PFSK-1 (cell line): ENCODE data around the gene TSPAN13.

Experiments used
- FOXP2 ChIP-seq: optimal IDR thresholded peaks from 2 replicates; pipeline ENCODE3; 2011; ENCODE audit warnings: borderline replicate concordance, control low read depth, inconsistent platforms; ENCODE audit not compliant: insufficient read depth; ENCODE audit errors: extremely low read length, extremely low read depth
- POLR2AphosphoS5 ChIP-seq: IDR thresholded peaks from 2 replicates; pipeline ENCODE4 v1.6.1; 2012; ENCODE audit warnings: low read depth, mild to moderate bottlenecking, control low read depth, low read length, moderate library complexity
- REST ChIP-seq, 2 experiments: IDR thresholded peaks; 2 replicates each; pipeline versions ENCODE4 v1.6.1 to v1.8.0; 2011 to 2012; ENCODE audit warnings: low read depth in 2 of 2, low read length in 2 of 2, control low read depth in 1 of 2, inconsistent platforms in 1 of 2, mild to moderate bottlenecking in 1 of 2, moderate library complexity in 1 of 2; ENCODE audit not compliant: insufficient read depth in 1 of 2
- SIN3A ChIP-seq: IDR thresholded peaks from 2 replicates; pipeline ENCODE4 v1.6.1; 2012; ENCODE audit warnings: mild to moderate bottlenecking, low read length, moderate library complexity, borderline replicate concordance; ENCODE audit not compliant: insufficient read depth
- TAF1 ChIP-seq: IDR thresholded peaks from 2 replicates; pipeline ENCODE4 v1.6.1; 2012; ENCODE audit warnings: low read length, control low read depth, borderline replicate concordance; ENCODE audit not compliant: insufficient read depth

The TSPAN13 gene

GRCh38 chr7:16726189-16726588 lies 27.4 kb upstream of the TSPAN13 start:
- TF ChIP-seq SIN3A (no peak), TAF1 (no peak), POLR2AphosphoS5 (no peak)

GRCh38 chr7:16727736-16728135 lies 25.8 kb upstream of the TSPAN13 start:
- TF ChIP-seq FOXP2 (no peak), SIN3A (no peak), POLR2AphosphoS5 (no peak), REST (IDR thresholded peaks at IDR 0.05; ENCODE audit: insufficient read depth in 1 of 2, low read depth in 2 of 2, low read length in 2 of 2) (no peak), TAF1 (no peak)

GRCh38 chr7:16728811-16729210 lies 24.7 kb upstream of the TSPAN13 start:
- TF ChIP-seq TAF1 (no peak), FOXP2 (no peak), REST (IDR thresholded peaks at IDR 0.05; ENCODE audit: insufficient read depth in 1 of 2, low read depth in 2 of 2, low read length in 2 of 2) (no peak)

- TF ChIP-seq FOXP2 (no peak), REST (IDR thresholded peaks at IDR 0.05; ENCODE audit: insufficient read depth in 1 of 2, low read depth in 2 of 2, low read length in 2 of 2) (no peak), SIN3A (no peak), POLR2AphosphoS5 (no peak), TAF1 (no peak)
Observed at GRCh38 chr7:16729541-16729940, 24.0 kb upstream of the TSPAN13 start.

- TF ChIP-seq REST (IDR thresholded peaks at IDR 0.05; ENCODE audit: insufficient read depth in 1 of 2, low read depth in 2 of 2, low read length in 2 of 2), result no peak
- TF ChIP-seq FOXP2, result no peak
- no peak for TF ChIP-seq POLR2AphosphoS5
- no peak for TF ChIP-seq SIN3A
Observed at GRCh38 chr7:16730937-16731336, 22.6 kb upstream of the TSPAN13 start.

- TF ChIP-seq REST (IDR thresholded peaks at IDR 0.05; ENCODE audit: insufficient read depth in 1 of 2, low read depth in 2 of 2, low read length in 2 of 2), result no peak
- no peak for TF ChIP-seq TAF1
- TF ChIP-seq SIN3A, result no peak
- TF ChIP-seq FOXP2, result no peak
- TF ChIP-seq POLR2AphosphoS5, result no peak
Observed at GRCh38 chr7:16732828-16733227, 20.7 kb upstream of the TSPAN13 start.
